Muscle of arm (tissue), 12 donors: Measurements from ENCODE around the gene IL3RA. TPM values are rescaled to one million over a fixed set of nuclear protein-coding genes. Genes with fewer than 3 reads are reported as not detected.
A peak's percentile ranks its signal among the peaks of the same experiment; 100 is the strongest.

Experiments
- DNase-seq: peaks from one replicate; pipeline ENCODE4 v3.0.0-alpha.2; 2013
- polyA plus RNA-seq, 12 donors: library from polyadenylated mRNA; unstranded; fragments of 120-200 nt; gene quantifications; one replicate each; pipeline ENCODE4 v1.2.1, GENCODE V29; 2013; ENCODE audit not compliant: insufficient read length in 12 of 12

Gene IL3RA
- polyA plus RNA-seq, 12 donors, result 6.4 to 24.9 (median 15.4) TPM; not detected in 1

DNA sequence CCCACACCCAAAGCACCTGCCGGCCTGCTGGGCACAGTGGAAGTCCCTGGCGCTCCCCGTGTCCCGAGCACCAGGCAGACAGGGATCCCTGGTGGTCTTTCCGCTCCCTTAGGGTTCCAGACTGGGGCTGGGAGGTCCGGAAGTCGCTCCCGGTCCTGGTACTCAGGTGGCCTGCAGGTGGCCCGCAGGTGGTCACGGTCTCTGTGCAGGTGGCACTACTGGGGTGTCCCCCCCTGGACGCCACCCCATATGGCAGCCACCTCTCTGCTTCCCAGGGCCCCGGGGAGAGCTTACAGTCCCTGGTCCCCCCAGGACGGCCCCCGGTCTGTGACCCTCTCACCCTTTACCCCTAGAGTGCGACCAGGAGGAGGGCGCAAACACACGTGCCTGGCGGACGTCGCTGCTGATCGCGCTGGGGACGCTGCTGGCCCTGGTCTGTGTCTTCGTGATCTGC, 41.7 kb downstream of the IL3RA start:
- DNase-seq, result no peak

DNA sequence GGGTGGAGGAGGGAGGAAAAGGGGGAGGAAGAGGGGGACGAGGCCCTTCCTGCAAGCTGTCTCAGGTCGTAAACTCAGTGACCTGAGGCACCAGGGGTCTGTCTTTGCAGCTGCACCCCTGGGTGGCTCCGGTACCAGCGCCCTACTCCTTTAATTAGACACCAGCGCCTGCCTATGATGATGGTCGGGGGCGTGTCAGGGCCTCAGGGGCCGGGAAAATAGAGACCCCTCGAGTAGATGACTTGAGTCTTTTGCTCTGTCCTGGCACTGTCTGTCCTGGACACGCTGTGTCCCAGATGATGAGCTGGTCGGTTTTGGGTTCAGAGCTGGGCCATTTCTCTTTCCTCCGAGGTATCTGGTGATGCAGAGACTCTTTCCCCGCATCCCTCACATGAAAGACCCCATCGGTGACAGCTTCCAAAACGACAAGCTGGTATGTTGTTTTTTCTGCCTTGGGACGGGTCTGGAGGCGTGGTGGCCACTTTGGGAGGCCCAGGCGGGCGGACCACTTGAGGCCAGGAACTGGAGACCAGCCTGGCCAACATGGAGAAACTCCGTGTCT, 44.2 kb downstream of the IL3RA start:
- no peak for DNase-seq

DNA sequence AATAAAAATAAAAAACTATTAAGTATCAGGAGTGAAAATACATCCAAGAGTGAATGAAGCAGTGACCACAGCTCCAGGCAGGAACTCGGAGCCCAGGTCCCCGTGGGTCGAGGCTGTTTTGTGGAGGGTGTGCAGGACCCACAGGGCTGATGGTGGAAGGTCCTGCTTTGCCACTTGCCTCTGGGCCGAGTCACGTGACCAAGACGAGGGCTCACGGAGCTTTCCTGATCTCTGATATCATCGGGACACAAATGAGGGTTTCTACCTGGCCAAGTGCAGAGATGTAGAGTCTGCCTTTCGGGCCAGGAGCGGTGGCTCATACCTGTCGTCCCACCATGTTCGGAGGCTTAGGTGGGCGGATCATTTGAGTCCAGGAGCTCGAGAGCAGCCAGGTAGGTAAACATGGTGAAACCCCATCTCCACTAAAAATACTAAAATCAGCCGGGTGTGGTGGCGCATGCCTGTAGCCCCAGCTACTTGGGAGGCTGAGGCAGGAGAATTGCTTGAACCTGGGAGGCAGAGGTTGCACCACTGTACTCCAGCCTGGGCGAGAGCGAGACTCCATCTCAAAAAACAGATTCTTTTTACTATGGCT, 48.2 kb downstream of the IL3RA start:
- DNase-seq, result no peak

DNA sequence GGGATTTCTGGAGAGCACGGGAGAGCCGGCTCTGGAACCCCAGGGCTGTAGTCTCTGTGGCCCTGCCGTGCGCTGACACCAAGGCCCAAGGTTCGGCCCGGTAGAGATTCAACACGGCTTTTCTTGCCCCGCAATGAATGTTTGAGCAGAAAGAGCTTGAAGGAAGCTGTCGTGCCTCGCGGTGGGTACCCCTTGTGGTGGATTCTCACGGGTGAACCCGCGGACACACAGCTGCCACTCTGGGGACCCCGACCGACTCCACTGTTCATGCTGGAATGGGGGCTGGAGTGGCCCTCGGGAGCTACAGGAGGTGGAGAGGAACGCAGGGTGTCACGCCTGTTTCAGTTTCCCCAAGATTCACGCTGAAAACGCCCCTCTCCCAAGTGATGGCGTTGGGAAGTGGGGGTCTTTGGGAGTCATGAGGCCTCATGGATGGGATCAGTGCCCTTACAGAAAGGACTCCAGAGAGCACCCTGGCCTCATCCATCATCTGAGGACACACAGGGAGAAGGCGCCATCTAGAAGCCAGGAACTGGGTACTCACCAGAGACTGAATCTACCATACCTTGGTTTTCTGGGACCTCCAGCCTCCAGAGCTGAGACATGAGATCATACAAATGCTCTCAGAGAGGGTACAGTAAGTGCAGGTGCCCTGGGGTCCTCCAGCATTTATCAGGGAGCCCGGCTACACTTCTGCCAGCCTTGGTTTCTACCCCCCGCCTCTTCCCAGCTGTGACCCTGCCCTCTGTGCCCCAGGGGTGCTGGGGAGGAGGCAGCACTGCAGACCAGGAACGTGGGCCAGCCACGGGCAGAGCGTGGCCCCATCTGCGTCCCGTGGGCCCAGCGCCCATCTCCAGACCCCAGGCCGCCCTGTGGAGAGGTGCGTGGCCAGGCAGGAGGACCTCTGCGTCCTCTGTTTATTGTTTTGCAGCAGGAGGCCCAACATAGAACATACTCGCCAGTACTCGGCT, 49.0 kb downstream of the IL3RA start:
- DNase-seq, result no peak

DNA sequence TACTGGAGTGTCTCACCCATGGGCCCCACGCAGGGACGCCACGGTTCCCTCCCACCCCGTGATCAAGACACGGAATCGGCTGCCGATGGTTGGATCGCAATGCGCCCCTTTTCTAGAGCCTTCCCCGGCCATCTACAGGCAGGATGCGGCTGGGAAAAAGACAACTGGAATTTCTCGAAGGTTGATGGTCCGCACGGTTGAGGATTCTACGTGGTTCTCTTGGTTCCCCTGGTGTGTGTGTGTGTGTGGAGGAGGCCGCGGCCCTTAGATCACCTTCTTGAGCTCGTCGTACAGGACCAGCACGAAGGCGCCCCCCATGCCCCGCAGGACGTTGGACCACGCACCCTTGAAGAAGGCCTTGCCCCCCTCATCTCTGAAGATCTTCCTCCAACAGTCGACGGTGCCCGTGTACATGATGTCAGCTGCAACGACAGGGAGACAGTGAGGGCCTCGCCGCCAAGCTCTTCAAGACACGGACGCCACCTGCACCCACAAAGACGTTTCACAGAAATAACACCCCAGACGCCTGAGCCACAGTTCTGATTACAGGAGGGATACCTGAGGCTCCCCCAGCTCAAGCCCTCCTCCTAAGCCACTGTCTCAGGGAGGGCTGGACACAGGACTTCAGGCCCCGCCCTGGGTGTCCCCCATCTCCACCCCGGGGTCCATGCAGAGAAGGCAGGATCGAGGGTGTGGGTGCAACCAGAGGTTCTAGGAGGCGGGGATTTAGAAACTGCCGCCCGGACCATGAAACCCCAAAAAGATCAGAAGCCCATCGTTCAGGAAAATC, 49.9 kb downstream of the IL3RA start:
- DNase-seq, result no peak

DNA sequence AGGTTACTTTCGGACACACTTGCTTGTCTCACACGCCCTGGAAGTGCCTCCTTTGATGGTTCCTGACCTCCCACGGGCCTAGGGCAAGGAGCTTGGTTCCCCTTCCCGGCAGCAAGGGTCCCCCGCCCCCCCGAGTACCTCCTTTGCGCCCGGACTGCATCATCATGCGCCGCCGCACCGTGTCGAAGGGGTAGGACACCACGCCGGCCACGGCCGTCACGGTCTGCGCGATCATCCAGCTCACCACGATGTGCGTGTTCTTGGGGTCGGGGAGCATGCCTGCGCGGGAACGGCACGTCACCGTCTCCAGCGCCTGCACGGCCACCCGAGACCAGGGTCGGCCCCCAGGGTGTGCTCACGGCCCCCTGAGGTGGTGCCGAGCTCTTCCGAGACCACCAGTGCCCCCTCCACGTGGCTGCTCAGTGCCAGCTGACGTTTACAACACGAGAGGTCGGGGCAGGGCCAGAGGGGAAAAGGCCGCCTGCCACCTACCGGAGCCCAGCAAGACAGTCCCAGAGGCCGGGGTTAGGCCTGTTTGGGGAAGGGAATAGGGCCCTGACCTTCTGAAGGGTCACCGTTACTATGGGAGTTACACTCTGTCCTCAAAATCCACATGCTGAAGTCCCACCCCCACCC, 50.7 kb downstream of the IL3RA start:
- DNase-seq, result no peak

DNA sequence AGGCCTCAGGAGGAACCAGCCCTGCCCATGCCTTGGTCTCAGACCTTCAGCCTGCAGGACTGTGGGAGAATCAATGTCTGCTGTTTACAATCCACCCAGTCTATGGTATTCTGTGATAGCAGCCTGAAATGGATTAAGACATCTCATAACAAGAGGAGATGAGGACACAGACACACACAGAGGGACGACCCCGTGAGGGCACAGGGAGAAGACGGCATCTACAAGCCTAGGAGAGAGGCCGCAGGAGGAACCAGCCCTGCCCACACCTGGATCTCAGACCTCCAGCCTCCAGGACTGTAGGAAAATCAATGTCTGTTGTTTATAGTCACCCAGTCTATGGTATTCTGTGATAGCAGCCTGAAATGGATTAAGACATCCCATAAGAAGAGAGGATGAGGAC, 52.1 kb downstream of the IL3RA start:
- no peak for DNase-seq

DNA sequence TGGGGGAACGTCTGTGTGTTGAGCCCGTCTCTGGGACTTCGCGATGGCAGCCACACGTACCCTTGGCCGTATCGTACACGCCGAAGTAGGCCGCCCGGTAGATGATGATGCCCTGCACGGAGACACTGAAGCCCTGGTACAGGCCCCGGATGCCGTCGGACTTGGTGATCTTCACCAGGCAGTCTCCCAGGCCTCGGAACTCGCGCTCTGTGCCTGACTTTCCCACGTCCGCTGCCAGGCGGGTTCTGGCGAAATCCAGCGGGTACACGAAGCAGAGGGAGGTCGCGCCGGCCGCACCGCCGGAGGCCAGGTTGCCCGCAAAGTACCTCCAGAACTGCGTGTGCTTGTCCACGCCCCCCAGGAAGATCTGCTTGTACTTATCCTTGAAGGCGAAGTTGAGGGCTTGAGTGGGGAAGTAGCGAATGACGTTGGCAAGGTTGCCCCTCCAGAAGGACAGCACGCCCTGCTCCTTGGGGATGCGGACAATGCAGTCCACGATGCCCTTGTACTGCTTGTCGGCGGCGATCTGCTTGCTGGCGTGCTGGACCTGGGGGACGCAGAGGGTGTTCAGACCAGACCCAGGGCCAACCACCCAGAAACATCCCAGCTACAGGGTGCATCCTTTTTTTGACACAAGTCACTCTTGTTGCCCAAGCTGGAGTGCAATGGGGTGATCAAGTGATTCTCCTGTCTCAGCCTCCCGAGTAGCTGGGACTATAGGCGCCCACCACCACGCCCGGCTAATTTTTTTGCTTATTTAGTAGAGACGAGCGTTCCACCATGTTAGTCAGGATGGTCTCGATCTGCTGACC, 52.8 kb downstream of the IL3RA start:
- no peak for DNase-seq

DNA sequence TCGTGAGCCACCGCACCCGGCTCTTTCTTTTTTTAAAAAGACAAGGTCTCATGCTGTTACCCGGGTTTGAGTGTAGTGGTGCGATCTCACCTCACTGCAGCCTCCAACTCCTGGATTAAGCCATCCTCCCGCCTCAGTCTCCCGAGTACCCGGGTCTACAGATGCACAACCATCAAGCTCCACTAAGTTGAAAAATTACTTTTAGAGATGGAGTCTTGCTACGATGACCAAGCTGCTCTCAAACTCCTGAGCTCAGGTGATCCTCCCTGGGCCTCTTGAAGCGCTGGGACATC, 53.4 kb downstream of the IL3RA start:
- DNase-seq, result no peak

DNA sequence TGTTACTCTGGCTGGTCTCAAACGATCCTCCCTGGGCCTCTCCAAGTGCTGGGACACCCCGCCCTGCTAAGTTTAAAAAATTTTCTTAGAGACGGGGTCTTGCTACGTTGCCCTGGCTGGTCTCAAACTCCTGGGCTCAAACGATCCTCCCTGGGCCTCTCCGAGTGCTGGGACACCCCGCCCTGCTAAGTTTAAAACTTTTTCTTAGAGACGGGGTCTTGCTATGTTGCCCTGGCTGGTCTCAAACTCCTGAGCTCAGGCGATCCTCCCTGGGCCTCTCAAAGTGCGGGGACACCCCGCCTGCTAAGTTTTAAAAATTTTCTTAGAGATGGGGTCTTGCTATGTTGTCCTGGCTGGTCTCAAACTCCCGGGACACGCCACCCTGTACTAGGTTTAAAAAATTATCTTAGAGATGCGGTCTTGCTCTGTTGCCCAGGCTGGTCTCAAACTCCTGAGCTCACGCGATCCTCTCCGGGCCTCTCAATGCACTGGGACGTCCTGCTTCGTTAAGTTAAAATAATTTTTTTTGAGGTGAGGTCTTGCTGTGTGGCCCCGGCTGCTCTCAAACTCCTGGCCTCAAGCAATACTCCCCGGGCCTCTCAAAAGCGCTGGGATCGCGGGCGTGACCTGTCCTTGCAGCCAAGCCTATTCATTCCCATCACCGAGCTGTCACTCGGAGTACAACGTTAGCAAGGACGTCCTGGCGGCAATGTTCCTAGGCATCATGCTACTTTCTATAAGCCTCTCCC, 54.2 kb downstream of the IL3RA start:
- no peak for DNase-seq

DNA sequence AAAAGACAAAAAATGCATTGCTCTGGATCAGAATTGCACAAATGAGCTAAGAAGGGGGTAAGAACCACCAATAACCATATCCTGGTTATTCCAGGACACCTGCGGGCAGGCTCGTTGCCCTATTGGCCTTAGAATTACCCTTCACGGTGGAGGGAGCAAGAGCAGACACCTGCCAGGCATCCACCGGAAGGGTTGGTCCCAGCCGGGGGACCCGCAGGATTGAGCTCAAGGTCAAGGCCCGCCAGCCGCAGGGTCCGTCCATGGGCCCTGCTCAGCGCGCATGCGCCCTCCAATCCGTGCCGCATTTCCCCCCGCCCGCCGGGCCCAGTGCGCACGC, 54.8 kb downstream of the IL3RA start:
- peak; percentile 95 for DNase-seq

DNA sequence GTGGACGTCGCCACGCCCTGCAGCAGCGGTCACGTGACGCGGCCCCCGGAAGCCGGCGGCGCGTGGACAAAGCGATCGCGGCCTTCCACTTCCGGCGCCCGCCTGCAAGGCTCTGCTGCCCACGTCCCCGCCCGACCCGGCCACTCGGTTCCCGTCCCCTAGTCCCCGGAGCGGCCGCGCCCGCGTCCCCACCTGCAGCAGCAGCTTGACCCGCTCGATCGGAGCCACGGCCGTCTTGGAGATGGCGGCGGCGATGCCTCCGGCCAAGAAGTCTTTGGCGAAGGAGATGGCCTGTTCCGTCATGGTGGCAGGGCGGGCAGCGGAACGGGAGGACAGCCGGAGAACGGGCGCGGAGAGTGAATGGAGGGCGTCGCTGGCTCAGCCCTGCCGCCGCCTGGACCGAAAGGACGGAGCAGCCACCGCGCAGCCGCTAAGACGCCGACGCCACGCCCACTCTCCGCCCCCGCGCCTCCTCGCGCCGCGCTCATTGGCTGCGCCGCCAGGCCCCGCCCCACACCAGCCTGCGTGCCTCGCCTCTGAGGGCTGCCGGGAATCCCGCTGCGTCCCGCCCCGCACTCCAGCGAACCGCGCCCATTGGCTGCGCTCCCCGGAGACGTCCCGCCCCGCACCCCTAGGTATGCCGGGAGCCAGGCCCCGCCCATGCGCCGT, 55.3 kb downstream of the IL3RA start, which contains the start of gene SLC25A6:
Gene SLC25A6, minus strand, starts transcription at position 407 of the 669 bp plus-strand sequence. Its CDS starts 104 bp downstream, at position 303.
- DNase-seq, result peak; percentile 97

DNA sequence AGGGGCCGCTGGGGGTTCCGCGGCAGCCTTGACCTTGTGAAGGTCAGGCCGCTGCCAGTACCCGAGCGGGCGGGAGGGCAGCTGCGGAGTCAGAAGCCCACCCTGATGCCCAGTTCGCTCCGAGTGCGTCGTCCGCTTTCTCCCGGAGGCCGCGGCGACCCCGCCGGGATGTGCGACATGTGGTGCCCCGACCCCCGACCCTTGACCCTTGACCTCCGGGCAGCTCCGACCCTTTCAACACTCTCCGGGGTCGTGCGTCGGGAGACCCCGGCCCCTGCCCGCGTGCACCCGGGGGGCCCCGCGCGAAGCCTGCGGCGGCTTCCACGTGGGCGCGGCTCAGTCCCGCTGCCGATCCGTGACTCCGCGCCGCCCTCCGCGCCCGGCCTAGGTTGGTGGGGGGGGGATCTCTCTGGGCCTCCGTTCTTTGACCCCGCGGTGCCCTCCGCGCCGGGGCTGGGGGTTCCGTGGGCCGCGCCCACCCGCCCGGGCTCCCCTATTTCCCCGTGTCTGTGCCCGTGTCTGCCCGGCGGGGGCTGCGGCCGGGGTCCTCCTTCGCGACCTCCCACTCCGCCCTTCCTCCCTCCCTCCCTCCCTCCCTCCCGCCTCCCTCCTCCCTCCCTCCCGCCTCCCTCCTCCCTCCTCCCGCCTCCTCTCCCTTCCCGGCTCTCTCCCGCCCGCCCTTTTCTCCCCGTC, 55.9 kb downstream of the IL3RA start:
- peak; percentile 76 for DNase-seq

DNA sequence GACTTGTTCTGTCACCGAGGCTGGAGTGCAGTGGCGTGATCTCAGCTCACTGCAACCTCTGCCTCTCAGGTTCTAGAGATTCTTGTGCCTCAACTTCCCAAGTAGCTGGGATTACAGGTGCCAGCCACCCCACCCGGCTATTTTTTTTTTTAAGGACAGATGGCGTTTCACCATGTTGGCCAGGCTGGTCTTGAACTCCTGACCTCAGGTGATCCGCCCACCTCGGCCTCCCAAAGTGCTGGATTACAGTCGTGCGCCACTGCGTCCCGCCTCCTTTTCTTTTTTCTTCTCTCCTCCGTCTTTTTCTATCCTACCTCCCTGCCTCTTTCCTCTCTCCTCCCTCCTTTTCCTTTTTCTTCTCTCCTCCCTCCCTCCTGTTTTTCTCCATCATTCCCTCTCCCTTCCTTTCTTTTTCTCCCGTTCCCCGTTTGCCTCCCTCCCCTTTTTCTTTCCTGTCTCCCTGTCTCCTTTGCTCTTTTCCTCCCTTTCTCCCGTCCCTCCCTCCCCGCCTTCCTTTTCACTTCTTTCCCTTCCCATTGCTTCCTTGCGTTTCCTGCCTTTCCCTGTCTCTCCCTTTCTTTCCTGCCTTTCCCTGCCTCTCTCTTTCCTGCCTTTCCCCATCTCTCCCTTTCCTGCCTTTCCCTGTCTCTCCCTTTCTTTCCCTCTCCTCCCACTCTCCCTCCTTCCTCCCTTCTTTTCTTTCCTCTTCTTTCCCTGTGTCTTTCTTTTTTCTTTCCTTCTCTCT, 57.5 kb downstream of the IL3RA start:
- DNase-seq, result no peak

DNA sequence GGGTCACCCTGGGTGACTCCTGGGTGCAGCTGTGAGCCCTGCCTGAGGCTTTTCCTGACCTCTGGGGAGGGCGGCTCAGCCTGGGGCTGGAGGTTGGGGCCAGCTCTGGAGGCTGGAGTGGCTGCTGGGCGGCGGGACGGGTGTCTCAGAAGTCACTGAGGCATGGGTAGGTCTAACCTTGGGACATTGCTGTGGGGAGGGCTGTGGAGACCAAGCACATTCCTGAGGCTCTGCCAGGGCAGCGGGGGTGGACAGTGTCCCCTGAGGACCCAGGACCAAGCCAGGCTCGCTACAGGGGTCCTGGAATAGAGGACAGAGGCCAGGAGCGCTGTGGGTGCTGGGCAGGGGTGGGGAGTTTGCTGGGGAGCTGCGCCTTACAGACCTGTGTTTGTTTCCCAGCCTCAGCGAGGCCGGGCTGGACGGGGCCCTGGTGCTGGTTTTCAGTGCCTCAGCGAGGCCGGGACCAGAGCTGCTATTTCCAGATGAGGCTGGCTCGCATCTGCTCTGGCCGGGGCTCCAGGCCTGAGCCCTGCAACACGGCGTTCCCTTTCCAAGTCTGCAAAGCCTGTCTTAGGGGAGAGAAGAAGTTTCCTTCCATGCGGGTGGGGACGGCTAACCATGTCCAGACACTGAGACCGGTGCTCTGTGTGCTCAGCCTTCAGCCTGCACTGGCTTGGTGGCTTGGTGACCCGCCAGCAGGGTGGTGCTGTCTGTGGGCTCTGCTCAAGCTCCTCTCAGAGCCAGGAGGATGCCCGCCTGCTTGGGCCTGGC, 58.3 kb downstream of the IL3RA start:
- peak; percentile 35 for DNase-seq

DNA sequence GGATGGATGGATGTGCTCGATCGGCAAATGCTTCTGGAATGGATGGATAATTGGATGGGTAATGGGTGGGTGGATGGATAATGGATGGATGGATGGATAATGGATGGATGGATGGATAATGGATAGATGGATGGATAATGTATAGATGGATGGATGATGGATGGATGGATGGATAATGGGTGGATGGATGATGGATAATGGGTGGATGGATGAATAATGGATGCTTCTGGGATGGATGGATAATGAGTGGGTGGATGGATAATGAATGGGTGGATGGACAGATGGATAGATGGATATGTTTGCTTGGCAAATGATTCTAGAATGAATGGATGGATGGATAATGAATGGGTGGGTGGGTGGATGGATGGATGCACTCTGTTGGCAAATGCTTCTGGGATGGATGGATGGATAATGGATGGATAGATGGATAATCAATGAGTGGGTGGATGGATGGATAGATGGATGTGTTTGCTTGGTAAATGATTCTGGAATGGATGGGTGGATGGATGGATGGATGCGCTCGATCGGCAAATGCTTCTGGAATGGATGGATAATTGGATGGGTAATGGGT, 59.1 kb downstream of the IL3RA start:
- no peak for DNase-seq

DNA sequence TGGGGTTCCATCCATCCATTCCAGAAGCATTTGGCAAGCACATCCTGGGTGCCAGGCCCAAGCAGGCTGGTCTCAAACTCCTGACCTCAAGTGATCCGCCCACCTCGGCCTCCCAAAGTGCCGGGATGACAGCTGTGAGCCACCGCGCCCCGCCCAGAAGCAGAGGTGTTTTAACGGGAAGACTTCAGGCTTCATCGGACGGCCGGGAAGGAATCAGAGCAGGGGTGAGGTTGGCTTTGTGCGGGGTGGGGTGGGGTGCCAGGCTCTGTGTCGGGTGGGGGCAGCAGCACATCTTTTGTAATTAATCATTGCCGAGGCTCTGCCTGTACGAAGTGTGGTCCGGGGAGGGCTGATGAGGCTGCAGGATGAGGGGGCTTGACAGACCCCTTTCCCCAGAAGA, 60.4 kb downstream of the IL3RA start:
- no peak for DNase-seq
